A549 (cell line): ENCODE measurements around the gene FUT3. TPM values are rescaled to one million over a fixed set of nuclear protein-coding genes. Genes with fewer than 3 reads are reported as not detected.

Experiments used
- ATAC-seq, 2 experiments: fragments of 200-7000 bp in 1 of 2; fragments of >200 bp in 1 of 2; cut with Nextera tagmentation in 1 of 2; cut with Tn5 transposase in 1 of 2; 3 replicates each; pipeline versions ENCODE4 v1.8.0 to v1.9.1; 2018 to 2020; ENCODE audit warnings: mild to moderate bottlenecking in 1 of 2, moderate library complexity in 1 of 2
- CTCF ChIA-PET: fragments of 300-600 bp; sonication (Branson Sonifier 250); formaldehyde crosslinking; extraction: SDS; loops from one replicate; lab custom pipeline; 2021; ENCODE audit warnings: antibody characterized with exemption, inconsistent platforms; lab: Yijun Ruan, JAX
- POLR2A ChIA-PET: fragments of 350-600 bp; formaldehyde crosslinking; extraction: SDS; loops from one replicate; lab custom pipeline; 2021; ENCODE audit warnings: antibody characterized with exemption, inconsistent platforms; lab: Yijun Ruan, JAX
- DNase-seq, 2 experiments: peaks; one replicate each; pipeline versions ENCODE4 v3.0.0 to v3.0.0-alpha.2; 2011 to 2016; ENCODE audit warnings: low read depth in 1 of 2, low spot score in 1 of 2
- FAIRE-seq: peaks from 2 replicates; lab custom pipeline; 2011; peaks lifted over from hg19 to GRCh38; lab: Jason Lieb, UNC
- H3K27ac ChIP-seq, 2 experiments: fragments of >200 bp; sonication (Bioruptor Twin); formaldehyde crosslinking; 3 replicates each; pipeline ENCODE4 v1.5.1; 2016 to 2017
- H3K4me1 ChIP-seq: fragments of >200 bp; sonication (Bioruptor Twin); formaldehyde crosslinking; 3 replicates; pipeline ENCODE4 v1.6.1; 2016
- H3K4me2 ChIP-seq: fragments of >200 bp; sonication (Bioruptor Twin); formaldehyde crosslinking; 3 replicates; pipeline ENCODE4 v1.6.1; 2016
- H3K4me3 ChIP-seq: fragments of >200 bp; sonication (Bioruptor Twin); formaldehyde crosslinking; 3 replicates; pipeline ENCODE4 v1.5.1; 2016
- H3K9me3 ChIP-seq: fragments of >200 bp; sonication (Bioruptor Twin); formaldehyde crosslinking; 3 replicates; pipeline ENCODE4 v1.6.1; 2016
- CBX8 ChIP-seq: fragments of 200-600 bp; sonication (generic); IDR thresholded peaks from 2 replicates; pipeline ENCODE4 v1.6.1; 2016
- CEBPB ChIP-seq, 2 experiments: fragments of >200 bp in 1 of 2; sonication (Bioruptor Twin) in 1 of 2; formaldehyde crosslinking in 1 of 2; IDR thresholded peaks; 2 replicates each; pipeline ENCODE4 v1.6.1; 2012 to 2016
- EHF ChIP-seq: fragments of 250-450 bp; sonication (Bioruptor Pico); IDR thresholded peaks from 2 replicates; pipeline ENCODE4 v1.5.0; 2020; ENCODE audit warnings: mild to moderate bottlenecking
- EHMT2 ChIP-seq: fragments of 200-600 bp; sonication (generic); IDR thresholded peaks from 2 replicates; pipeline ENCODE4 v1.6.1; 2016; ENCODE audit warnings: antibody characterized with exemption, low read depth, mild to moderate bottlenecking, moderate library complexity
- FOSB ChIP-seq: fragments of 250-450 bp; sonication (Bioruptor Pico); IDR thresholded peaks from 2 replicates; pipeline ENCODE4 v1.5.0; 2020; ENCODE audit warnings: mild to moderate bottlenecking, moderate library complexity
- HOXA7 ChIP-seq: fragments of 250-450 bp; sonication (Bioruptor Pico); IDR thresholded peaks from 2 replicates; pipeline ENCODE4 v1.5.0; 2020; ENCODE audit warnings: mild to moderate bottlenecking, moderate library complexity
- JUN ChIP-seq, 2 experiments: fragments of >200 bp; sonication (Bioruptor Twin); formaldehyde crosslinking; IDR thresholded peaks; 2 replicates in 1 of 2; 3 replicates in 1 of 2; pipeline ENCODE4 v1.6.1; 2016 to 2017
- KDM5A ChIP-seq: fragments of 200-600 bp; sonication (generic); IDR thresholded peaks from 2 replicates; pipeline ENCODE4 v1.6.1; 2016; ENCODE audit warnings: antibody characterized with exemption, mild to moderate bottlenecking
- NFE2L2 ChIP-seq: fragments of 150-350 bp; conservative IDR thresholded peaks from 2 replicates; pipeline ENCODE4 v1.6.1; 2014; ENCODE audit warnings: low read length
- NR3C1 ChIP-seq: fragments of >200 bp; sonication (Bioruptor Twin); formaldehyde crosslinking; IDR thresholded peaks from 3 replicates; pipeline ENCODE4 v1.6.1; 2017
- PHF8 ChIP-seq: fragments of 200-600 bp; sonication (generic); IDR thresholded peaks from 2 replicates; pipeline ENCODE4 v1.6.1; 2016; ENCODE audit warnings: low read depth, mild to moderate bottlenecking, antibody characterized with exemption, moderate library complexity, borderline replicate concordance
- POLR2A ChIP-seq: IDR thresholded peaks from 2 replicates; pipeline ENCODE4 v1.6.1; 2012; ENCODE audit warnings: mild to moderate bottlenecking, low read length
- RAD21 ChIP-seq, 2 experiments: fragments of >200 bp in 1 of 2; sonication (Bioruptor Twin) in 1 of 2; formaldehyde crosslinking in 1 of 2; IDR thresholded peaks in 1 of 2; conservative IDR thresholded peaks in 1 of 2; 2 replicates in 1 of 2; 3 replicates in 1 of 2; pipeline ENCODE4 v1.6.1; 2012 to 2018; ENCODE audit warnings: inconsistent platforms in 1 of 2
- RFX5 ChIP-seq: fragments of 450-650 bp; IDR thresholded peaks from 2 replicates; pipeline ENCODE4 v1.7.1; 2014; ENCODE audit warnings: antibody characterized with exemption, mild to moderate bottlenecking, moderate library complexity
- SMC3 ChIP-seq: fragments of >200 bp; sonication (Bioruptor Twin); formaldehyde crosslinking; IDR thresholded peaks from 3 replicates; pipeline ENCODE4 v1.6.1; 2018; ENCODE audit warnings: inconsistent platforms
- SREBF2 ChIP-seq: fragments of 450-650 bp; IDR thresholded peaks from 2 replicates; pipeline ENCODE4 v1.6.1; 2014; ENCODE audit warnings: mild to moderate bottlenecking, moderate library complexity
- ZC3H11A ChIP-seq: fragments of 450-650 bp; IDR thresholded peaks from 2 replicates; pipeline ENCODE4 v1.6.1; 2014; ENCODE audit warnings: antibody characterized with exemption, mild to moderate bottlenecking
- ZFP36 ChIP-seq: fragments of 450-650 bp; IDR thresholded peaks from 2 replicates; pipeline ENCODE4 v1.6.1; 2014; ENCODE audit warnings: borderline replicate concordance; ENCODE audit not compliant: partially characterized antibody
- WGBS: methylation state at CpG from one replicate; pipeline ENCODE4 v1.1.6; 2017; ENCODE audit errors: missing lambda C conversion rate; 5-methylcytosine and 5-hydroxymethylcytosine counted together
- polyA plus RNA-seq, 4 experiments: library from polyadenylated mRNA; depleted of rRNA in 3 of 4; stranded (reverse); fragments of >200 nt; fragmentation: RNase III in 1 of 4; extraction: RNeasy Plus Mini Kit Qiagen cat#74134 plus additional on column Dnase treatment in 1 of 4; gene quantifications; 2 replicates in 3 of 4; 3 replicates in 1 of 4; pipeline ENCODE4 v1.2.3, GENCODE V29; 2011 to 2017
- TF ChIP-seq, protein P1 (sequence below): fragments of >200 bp; sonication (Bioruptor Twin); formaldehyde crosslinking; IDR thresholded peaks from 3 replicates; pipeline ENCODE4 v1.6.1; 2016
- TF ChIP-seq, protein P2 (sequence below): IDR thresholded peaks from 2 replicates; pipeline ENCODE4 v1.6.1; 2012

The FUT3 gene
- polyA plus RNA-seq, 2 of the 4 experiments (the other 2 are of a cell fraction), result 0.09 TPM

DNA sequence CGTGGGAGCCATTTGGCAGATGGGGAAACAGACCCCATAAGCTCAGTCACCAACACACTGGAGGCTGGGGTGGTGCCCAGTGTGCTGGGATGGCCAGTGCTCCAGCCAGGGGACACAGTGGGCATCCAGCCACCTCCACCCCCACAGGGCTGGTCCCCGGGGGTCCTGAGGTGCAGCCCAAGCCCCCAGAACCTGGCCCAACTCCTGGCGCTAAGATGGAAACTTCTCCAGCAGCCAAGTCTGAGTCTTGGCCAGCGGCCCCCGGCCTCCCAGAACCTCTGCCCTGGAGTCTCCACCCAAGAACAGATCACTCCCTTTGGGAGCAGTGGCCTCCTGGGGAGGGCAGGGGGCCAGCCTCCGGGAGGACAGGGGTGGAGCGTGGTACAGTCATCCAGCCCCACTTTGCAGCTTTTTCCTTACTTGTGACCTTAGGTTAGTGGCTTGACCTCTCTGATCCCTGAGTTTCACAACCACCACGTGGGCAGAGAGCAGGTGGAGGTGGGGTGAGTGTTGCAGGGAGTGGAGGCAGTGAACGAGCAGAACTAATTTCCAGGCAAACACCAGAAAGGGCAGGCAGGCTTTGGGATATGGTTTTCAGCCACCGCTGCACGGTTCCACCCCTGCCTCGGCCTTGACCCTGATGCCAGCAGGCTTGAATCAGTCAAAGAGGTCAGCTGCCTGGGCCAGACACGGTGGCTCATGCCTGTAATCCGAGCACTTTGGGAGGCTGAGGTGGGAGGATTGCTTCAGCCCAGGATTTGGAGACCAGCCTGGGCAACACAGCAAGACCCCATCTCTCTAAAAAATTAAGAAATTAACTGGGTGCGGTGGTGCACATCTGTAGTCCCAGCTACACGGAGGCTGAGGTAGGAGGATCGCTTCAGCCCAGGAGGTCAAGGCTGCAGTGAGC lies 50.6 kb downstream of the FUT3 start:
- WGBS, result 62% methylated on average over 12 of the region's 17 CpGs

DNA sequence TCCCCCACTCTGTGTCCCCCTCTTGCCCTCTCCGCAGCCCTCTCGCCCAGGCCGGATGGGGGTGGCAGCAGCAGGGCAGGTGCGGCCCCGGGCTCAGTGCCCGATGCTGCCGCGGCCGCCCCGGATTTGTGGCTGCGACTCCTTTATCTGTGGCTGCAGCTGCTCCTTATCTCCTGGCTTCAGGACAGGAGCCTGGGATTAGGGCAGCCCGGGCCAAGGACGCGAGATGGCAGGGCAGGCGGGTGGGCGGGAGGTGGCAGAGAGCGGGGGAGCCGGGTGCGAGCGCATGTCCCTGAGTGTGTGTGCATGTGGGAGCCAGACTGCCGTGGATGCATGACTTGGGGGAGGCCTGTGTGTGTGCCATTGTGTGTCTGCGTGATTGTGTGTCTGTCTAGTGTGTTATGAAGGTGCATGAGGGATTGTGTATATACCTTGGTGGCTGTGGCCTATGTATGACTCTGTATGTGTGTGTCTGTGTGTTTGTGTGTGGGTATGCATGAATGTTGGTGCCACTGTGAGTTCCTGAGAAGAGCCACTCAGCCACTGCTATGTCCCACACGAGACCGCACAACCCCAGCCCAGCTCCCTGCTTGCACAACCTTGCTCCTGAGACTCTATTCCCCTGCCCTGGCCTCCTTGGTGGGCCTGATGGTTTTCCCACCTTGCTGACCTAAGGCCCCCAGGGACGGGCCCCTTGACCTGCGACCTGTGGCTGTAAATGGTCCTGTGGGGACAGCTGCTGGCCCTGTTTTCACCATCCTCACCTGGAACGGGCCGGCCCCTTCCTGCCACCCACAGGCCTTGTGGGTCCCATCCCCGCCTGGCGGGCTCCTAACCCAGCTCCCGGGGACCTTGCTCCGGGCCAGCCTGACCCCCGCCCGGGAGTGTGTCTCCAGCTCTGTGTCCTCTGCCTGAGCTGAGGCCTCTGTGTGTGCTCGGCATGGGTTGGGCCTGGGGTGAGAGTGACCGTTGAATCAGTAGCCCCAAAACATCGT lies 51.7 kb downstream of the FUT3 start:
- no peak for ATAC-seq
- CTCF ChIA-PET, result interaction anchor here (1.2 to 1.3 kb wide), 2 partner anchors 23 to 25 kb away, joined by 3 read pairs; no protein-coding TSS in a partner anchor
- 74% methylated on average over 8 of the region's 37 CpGs for WGBS

More for the DNA sequence above, 50.6 kb downstream of the FUT3 start:
- Histone ChIP-seq H3K9me3 (no peaks in the 10 kb centered on the region), H3K4me1 (peaks cover 16% of the 10 kb centered on the region; the same call in 2 of the 3 replicates), H3K4me3 (no peak overlapping the region), H3K4me2 (no peak overlapping the region), H3K27ac (no peak overlapping the region)
- ChIA-PET POLR2A (no interaction called here), CTCF (interaction anchor here (0.8 to 1.6 kb wide), 4 partner anchors 22 to 222 kb away, joined by 3 to 5 read pairs (median 3); no protein-coding TSS in a partner anchor)
- TF ChIP-seq, protein P1, sequence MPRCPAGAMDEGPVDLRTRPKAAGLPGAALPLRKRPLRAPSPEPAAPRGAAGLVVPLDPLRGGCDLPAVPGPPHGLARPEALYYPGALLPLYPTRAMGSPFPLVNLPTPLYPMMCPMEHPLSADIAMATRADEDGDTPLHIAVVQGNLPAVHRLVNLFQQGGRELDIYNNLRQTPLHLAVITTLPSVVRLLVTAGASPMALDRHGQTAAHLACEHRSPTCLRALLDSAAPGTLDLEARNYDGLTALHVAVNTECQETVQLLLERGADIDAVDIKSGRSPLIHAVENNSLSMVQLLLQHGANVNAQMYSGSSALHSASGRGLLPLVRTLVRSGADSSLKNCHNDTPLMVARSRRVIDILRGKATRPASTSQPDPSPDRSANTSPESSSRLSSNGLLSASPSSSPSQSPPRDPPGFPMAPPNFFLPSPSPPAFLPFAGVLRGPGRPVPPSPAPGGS, result no peak
- TF ChIP-seq ZC3H11A (no peak), HOXA7 (CRISPR knock-in tag) (no peak), POLR2A (no peak), KDM5A (no peak), PHF8 (no peak)
- DNase-seq (no peak), ATAC-seq (no peak), FAIRE-seq (no peak)

GRCh38 chr19:5798244-5798643 lies 53.0 kb downstream of the FUT3 start:
- H3K4me1 ChIP-seq, result 0 out of 3 replicates have a peak, but pooled peaks cover 4% of the 10 kb centered on the region

More for the DNA sequence above, 51.7 kb downstream of the FUT3 start:
- FAIRE-seq, result no peak
- Histone ChIP-seq H3K4me1 (peaks cover 12% of the 10 kb centered on the region; the same call in 2 of the 3 replicates), H3K9me3 (no peaks in the 10 kb centered on the region), H3K4me3 (no peak overlapping the region), H3K27ac (no peak overlapping the region)
- POLR2A ChIA-PET, result interaction anchor here (0.7 kb wide), 1 partner anchor 104 kb away, joined by 3 read pairs; the partner anchor contains the start of gene NDUFA11
- TF ChIP-seq NFE2L2 (no peak), EHF (CRISPR knock-in tag) (no peak), RFX5 (no peak), JUN (IDR thresholded peaks at IDR 0.05) (no peak), EHMT2 (no peak)
- TF ChIP-seq, all 56 proteins: peak for 0
- DNase-seq, result no peak
- no peak overlapping the region for H3K4me2 ChIP-seq

DNA sequence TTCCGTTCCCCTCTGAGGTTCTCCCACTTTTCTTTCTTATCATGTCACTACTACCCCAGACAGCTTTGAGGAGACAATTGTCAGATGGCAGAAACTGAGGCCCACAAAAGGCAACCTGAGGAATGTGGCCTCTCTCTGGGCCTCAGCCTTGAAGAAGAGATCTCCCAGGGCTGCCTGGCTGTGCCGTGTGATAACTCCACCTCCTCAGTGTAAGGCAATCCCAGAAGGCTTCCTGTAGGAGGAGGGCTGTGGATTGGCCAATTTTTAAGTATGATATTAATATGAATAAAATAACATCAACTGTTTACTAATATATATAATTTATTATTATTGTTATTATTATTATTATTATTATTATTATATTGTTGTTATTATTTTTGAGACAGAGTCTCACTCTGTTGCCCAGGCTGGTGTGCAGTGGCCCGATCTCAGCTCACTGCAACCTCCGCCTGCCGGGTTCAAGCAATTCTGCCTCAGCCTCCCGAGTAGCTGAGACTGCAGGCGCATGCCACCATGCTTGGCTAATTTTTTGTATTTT lies 55.8 kb downstream of the FUT3 start:
- no peak for FAIRE-seq
- no peak for TF ChIP-seq CBX8
- TF ChIP-seq NR3C1, result no peak
- TF ChIP-seq CEBPB (IDR thresholded peaks at IDR 0.05), result no peak
- TF ChIP-seq RAD21 (conservative IDR thresholded peaks at IDR 0.05 in 1 of 2, IDR thresholded peaks at IDR 0.05 in 1 of 2), result no peak
- no peak for TF ChIP-seq SMC3
- TF ChIP-seq FOSB (CRISPR knock-in tag), result no peak
- TF ChIP-seq KDM5A, result no peak
- TF ChIP-seq ZFP36, result peak; percentile 84

More at GRCh38 chr19:5798244-5798643, 53.0 kb downstream of the FUT3 start:
- Histone ChIP-seq H3K4me3 (no peak overlapping the region), H3K4me2 (no peak overlapping the region), H3K9me3 (no peaks in the 10 kb centered on the region), H3K27ac (no peak overlapping the region)
- TF ChIP-seq CBX8, result no peak
- TF ChIP-seq, protein P2, sequence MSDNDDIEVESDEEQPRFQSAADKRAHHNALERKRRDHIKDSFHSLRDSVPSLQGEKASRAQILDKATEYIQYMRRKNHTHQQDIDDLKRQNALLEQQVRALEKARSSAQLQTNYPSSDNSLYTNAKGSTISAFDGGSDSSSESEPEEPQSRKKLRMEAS, result no peak
- TF ChIP-seq ZC3H11A, result no peak
- no peak for TF ChIP-seq SREBF2
- ATAC-seq, result no peak
- no peak for DNase-seq
- POLR2A ChIA-PET, result no interaction called here
- 86% methylated on average over 8 of the region's 8 CpGs for WGBS
- FAIRE-seq, result no peak
- CTCF ChIA-PET, result interaction anchor here (1.2 to 2.0 kb wide), 2 partner anchors 8 to 26 kb away, joined by 3 to 9 read pairs; no protein-coding TSS in a partner anchor

More for the DNA sequence above, 55.8 kb downstream of the FUT3 start:
- H3K4me1 ChIP-seq, result no peaks in the 10 kb centered on the region
- no peak overlapping the region for H3K4me2 ChIP-seq
- H3K4me3 ChIP-seq, result no peak overlapping the region
- ChIA-PET CTCF (interaction anchor here (0.6 to 4.1 kb wide), 5 partner anchors 8 to 27 kb away, joined by 3 to 35 read pairs (median 11); no protein-coding TSS in a partner anchor), POLR2A (interaction anchor here (0.7 kb wide), 1 partner anchor 11 kb away, joined by 4 read pairs; the partner anchor contains the start of gene PRR22)
- 83% methylated on average over 7 of the region's 7 CpGs for WGBS
- ATAC-seq (no peak), DNase-seq (no peak)
- H3K9me3 ChIP-seq, result no peaks in the 10 kb centered on the region
- no peak overlapping the region for H3K27ac ChIP-seq
